HCT116 (cell line): ENCODE data around the gene ANTKMT. TPM values are rescaled to one million over a fixed set of nuclear protein-coding genes. Genes with fewer than 3 reads are reported as not detected.

Experiments
- ATAC-seq: fragments of 200-7000 bp; cut with Tn5 transposase; 2 replicates; pipeline ENCODE4 v1.9.1; 2020; ENCODE audit warnings: mild to moderate bottlenecking, moderate library complexity
- BruUV-seq: library from RNA; stranded (reverse); fragments of 400-500 nt; replicated peaks from 2 replicates; lab custom pipeline; 2021; lab: Mats Ljungman, UMichigan
- CTCF ChIA-PET: fragments of 300-600 bp; sonication (Branson Sonifier 250); formaldehyde crosslinking; loops from one replicate; lab custom pipeline; 2021; ENCODE audit warnings: antibody characterized with exemption; lab: Charles Lee
- POLR2A ChIA-PET: fragments of 300-600, 350-600 bp; sonication (Branson Sonifier 250); formaldehyde crosslinking; loops from one replicate; lab custom pipeline; 2021; ENCODE audit warnings: antibody characterized with exemption; lab: Charles Lee
- RAD21 ChIA-PET, 2 experiments: fragments of 300-600 bp; sonication (Branson Sonifier 250); formaldehyde crosslinking; loops; one replicate each; lab custom pipeline; 2023; ENCODE audit warnings: low total read pairs in 2 of 2; ENCODE audit not compliant: uncharacterized antibody in 2 of 2, unreplicated experiment in 2 of 2, low non-redundant PET in 1 of 2; lab: Charles Lee
- DNase-seq: peaks from one replicate; pipeline ENCODE4 v3.0.0-alpha.2; 2010; ENCODE audit warnings: low read depth, low spot score
- H2AFZ ChIP-seq: fragments of 200-600 bp; shearing (Covaris generic), sonication (generic); 2 replicates; pipeline ENCODE4 v1.6.1; 2017; ENCODE audit warnings: low read depth, mixed run types, mixed read lengths, antibody characterized with exemption, low read length; ENCODE audit not compliant: poor library complexity, severe bottlenecking
- H3K27ac ChIP-seq: 2 replicates; pipeline ENCODE4 v1.5.1; 2012; ENCODE audit warnings: low read depth, low read length
- H3K27me3 ChIP-seq: fragments of 200-600 bp; sonication (generic); 2 replicates; pipeline ENCODE4 v1.6.1; 2016; ENCODE audit warnings: mixed run types, low read length, mixed read lengths; ENCODE audit not compliant: insufficient read depth
- H3K36me3 ChIP-seq, 2 experiments: fragments of 200-500 bp in 1 of 2; fragments of 200-600 bp in 1 of 2; sonication (Bioruptor generic) in 1 of 2; sonication (generic) in 1 of 2; 2 replicates each; pipeline versions ENCODE4 v1.5.1 to v1.6.1; 2014 to 2016; ENCODE audit warnings: low read length in 2 of 2, inconsistent platforms in 1 of 2, mixed read lengths in 1 of 2, mixed run types in 1 of 2; ENCODE audit not compliant: insufficient read depth in 2 of 2, control insufficient read depth in 1 of 2
- H3K4me1 ChIP-seq, 2 experiments: fragments of 200-600 bp in 1 of 2; sonication (generic) in 1 of 2; 2 replicates each; pipeline versions ENCODE4 v1.5.1 to v1.6.1; 2012 to 2017; ENCODE audit warnings: low read length in 2 of 2, inconsistent platforms in 1 of 2, mild to moderate bottlenecking in 1 of 2, mixed read lengths in 1 of 2, mixed run types in 1 of 2, moderate library complexity in 1 of 2; ENCODE audit not compliant: insufficient read depth in 2 of 2, control insufficient read depth in 1 of 2
- H3K4me2 ChIP-seq: fragments of 200-600 bp; sonication (generic); 2 replicates; pipeline ENCODE4 v1.6.1; 2017; ENCODE audit warnings: mixed run types, low read length, mixed read lengths
- H3K4me3 ChIP-seq, 2 experiments: fragments of 200-600 bp in 1 of 2; sonication (generic) in 1 of 2; replicated peaks in 1 of 2; 2 replicates each; pipeline ENCODE4 v1.5.1; 2011 to 2016; ENCODE audit warnings: low read length in 2 of 2, control low read depth in 1 of 2, low read depth in 1 of 2, mild to moderate bottlenecking in 1 of 2, mixed read lengths in 1 of 2, mixed run types in 1 of 2
- H3K79me2 ChIP-seq: fragments of 200-600 bp; sonication (generic); 2 replicates; pipeline ENCODE4 v1.6.1; 2017; ENCODE audit warnings: mild to moderate bottlenecking, mixed run types, low read length, moderate library complexity, mixed read lengths; ENCODE audit not compliant: insufficient read depth
- H3K9ac ChIP-seq: fragments of 200-600 bp; sonication (generic); 2 replicates; pipeline ENCODE4 v1.6.1; 2016; ENCODE audit warnings: low read length, mixed read lengths
- H3K9me2 ChIP-seq: fragments of 200-600 bp; sonication (generic), shearing (Covaris generic); 2 replicates; pipeline ENCODE4 v1.6.1; 2017; ENCODE audit warnings: mixed run types, mild to moderate bottlenecking, moderate library complexity; ENCODE audit not compliant: insufficient read depth
- H3K9me3 ChIP-seq, 2 experiments: fragments of 200-500 bp in 1 of 2; fragments of 200-600 bp in 1 of 2; sonication (Bioruptor generic) in 1 of 2; sonication (generic) in 1 of 2; 2 replicates each; pipeline ENCODE4 v1.6.1; 2014 to 2017; ENCODE audit warnings: low read length in 2 of 2, mixed read lengths in 2 of 2, inconsistent platforms in 1 of 2, low read depth in 1 of 2, mild to moderate bottlenecking in 1 of 2, mixed run types in 1 of 2, moderate library complexity in 1 of 2; ENCODE audit not compliant: control insufficient read depth in 1 of 2, insufficient read depth in 1 of 2
- H4K20me1 ChIP-seq: fragments of 200-600 bp; sonication (generic), shearing (Covaris generic); 2 replicates; pipeline ENCODE4 v1.6.1; 2017; ENCODE audit warnings: mixed run types, mild to moderate bottlenecking, moderate library complexity; ENCODE audit not compliant: insufficient read depth
- ELF1 ChIP-seq: IDR thresholded peaks from 2 replicates; pipeline ENCODE4 v1.6.1; 2012; ENCODE audit warnings: low read depth, borderline replicate concordance
- EZH2 ChIP-seq: fragments of 200-600 bp; sonication (generic); IDR thresholded peaks from 2 replicates; pipeline ENCODE4 v1.6.1; 2017; ENCODE audit warnings: antibody characterized with exemption, mixed run types
- FOSL1 ChIP-seq: IDR thresholded peaks from 2 replicates; pipeline ENCODE4 v1.6.1; 2012; ENCODE audit warnings: low read depth
- JUND ChIP-seq: IDR thresholded peaks from 2 replicates; pipeline ENCODE4 v1.6.1; 2012
- POLR2A ChIP-seq: IDR thresholded peaks from 2 replicates; pipeline ENCODE4 v1.7.0; 2011; ENCODE audit warnings: borderline replicate concordance; ENCODE audit not compliant: insufficient read depth, insufficient read length; ENCODE audit errors: extremely low read depth
- SIN3A ChIP-seq: IDR thresholded peaks from 2 replicates; pipeline ENCODE4 v1.6.1; 2012; ENCODE audit warnings: low read depth
- SRF ChIP-seq: IDR thresholded peaks from 2 replicates; pipeline ENCODE4 v1.6.1; 2012; ENCODE audit warnings: low read depth
- YY1 ChIP-seq: IDR thresholded peaks from 2 replicates; pipeline ENCODE4 v1.6.1; 2011; ENCODE audit warnings: low read length, low read depth, moderate library complexity, mild to moderate bottlenecking; ENCODE audit not compliant: insufficient replicate concordance; ENCODE audit errors: extremely low read depth
- ZFX ChIP-seq: fragments of 450-650 bp; IDR thresholded peaks from 2 replicates; pipeline ENCODE4 v1.6.1; 2017
- ZNF274 ChIP-seq: fragments of 200-500 bp; sonication (Bioruptor generic); IDR thresholded peaks from 2 replicates; pipeline ENCODE4 v1.6.1; 2014; ENCODE audit warnings: mild to moderate bottlenecking, low read depth, low read length, inconsistent platforms
- intact Hi-C: fragments of 100-400 bp; cut with micrococcal nuclease; formaldehyde crosslinking; loops from 2 replicates; pipeline ENCODE4 v1.10.0; 2022
- total RNA-seq: library from RNA; stranded (reverse); gene quantifications from one replicate; pipeline ENCODE4 v1.2.1, GENCODE V29; 2021; ENCODE audit not compliant: unreplicated experiment
- TF ChIP-seq, protein P1 (sequence below): IDR thresholded peaks from 2 replicates; pipeline ENCODE4 v1.6.1; 2012; ENCODE audit warnings: low read depth
- TF ChIP-seq, protein P2 (sequence below): IDR thresholded peaks from 2 replicates; pipeline ENCODE4 v1.6.1; 2012
- TF ChIP-seq, protein P3 (sequence below), 3 experiments: fragments of 200-600 bp in 1 of 3; sonication (generic) in 1 of 3; IDR thresholded peaks in 2 of 3; conservative IDR thresholded peaks in 1 of 3; 2 replicates each; pipeline ENCODE4 v1.5.1; 2012 to 2017; ENCODE audit warnings: low read depth in 2 of 3, low read length in 2 of 3, antibody characterized with exemption in 1 of 3, borderline replicate concordance in 1 of 3, control low read depth in 1 of 3, mild to moderate bottlenecking in 1 of 3, mixed read lengths in 1 of 3, mixed run types in 1 of 3, moderate library complexity in 1 of 3; ENCODE audit not compliant: insufficient read depth in 1 of 3

Gene ANTKMT
- total RNA-seq, 1 experiment from 2014 or later = 65.4 TPM

DNA sequence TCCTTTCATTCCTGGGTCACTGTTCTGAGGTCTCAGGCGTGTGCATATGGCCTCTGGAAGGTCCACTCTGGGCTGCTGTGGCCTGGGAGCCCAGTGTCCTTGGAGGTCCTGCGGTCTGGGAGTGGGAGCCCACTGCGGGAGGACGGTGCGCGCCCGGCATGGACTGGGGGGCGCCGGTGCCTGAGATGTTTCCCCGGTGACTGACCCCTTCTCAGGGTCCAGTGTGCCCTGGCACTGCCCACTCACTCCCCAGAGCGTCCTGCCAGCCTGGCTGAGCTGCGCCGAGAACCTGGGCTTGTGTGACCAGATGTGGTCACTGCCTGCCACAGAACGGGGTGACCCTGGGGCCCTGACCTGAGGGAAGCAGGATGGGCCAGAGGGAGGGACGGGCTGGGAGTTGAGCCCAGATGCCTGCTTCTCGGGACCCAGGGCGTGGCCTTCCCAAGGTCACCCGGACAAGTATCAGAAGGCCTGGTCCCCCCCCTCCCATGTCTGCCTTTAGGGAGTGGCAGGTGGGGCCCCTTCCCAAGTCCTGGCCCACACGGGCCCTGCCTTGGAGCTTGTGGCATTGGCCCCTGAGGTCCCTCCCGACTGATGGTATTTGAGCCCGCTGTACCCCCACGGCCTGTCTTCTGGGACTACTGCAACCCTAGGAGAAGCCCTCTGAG lies 46.6 kb upstream of the ANTKMT start:
- no peaks in the 10 kb centered on the region for H4K20me1 ChIP-seq
- RAD21 ChIA-PET = no interaction called here
- H3K9ac ChIP-seq = no peak overlapping the region
- ATAC-seq (no peak), DNase-seq (no peak)
- H3K4me2 ChIP-seq = no peak overlapping the region
- POLR2A ChIA-PET = no interaction called here
- TF ChIP-seq ELF1 = no peak
- TF ChIP-seq, protein P1, sequence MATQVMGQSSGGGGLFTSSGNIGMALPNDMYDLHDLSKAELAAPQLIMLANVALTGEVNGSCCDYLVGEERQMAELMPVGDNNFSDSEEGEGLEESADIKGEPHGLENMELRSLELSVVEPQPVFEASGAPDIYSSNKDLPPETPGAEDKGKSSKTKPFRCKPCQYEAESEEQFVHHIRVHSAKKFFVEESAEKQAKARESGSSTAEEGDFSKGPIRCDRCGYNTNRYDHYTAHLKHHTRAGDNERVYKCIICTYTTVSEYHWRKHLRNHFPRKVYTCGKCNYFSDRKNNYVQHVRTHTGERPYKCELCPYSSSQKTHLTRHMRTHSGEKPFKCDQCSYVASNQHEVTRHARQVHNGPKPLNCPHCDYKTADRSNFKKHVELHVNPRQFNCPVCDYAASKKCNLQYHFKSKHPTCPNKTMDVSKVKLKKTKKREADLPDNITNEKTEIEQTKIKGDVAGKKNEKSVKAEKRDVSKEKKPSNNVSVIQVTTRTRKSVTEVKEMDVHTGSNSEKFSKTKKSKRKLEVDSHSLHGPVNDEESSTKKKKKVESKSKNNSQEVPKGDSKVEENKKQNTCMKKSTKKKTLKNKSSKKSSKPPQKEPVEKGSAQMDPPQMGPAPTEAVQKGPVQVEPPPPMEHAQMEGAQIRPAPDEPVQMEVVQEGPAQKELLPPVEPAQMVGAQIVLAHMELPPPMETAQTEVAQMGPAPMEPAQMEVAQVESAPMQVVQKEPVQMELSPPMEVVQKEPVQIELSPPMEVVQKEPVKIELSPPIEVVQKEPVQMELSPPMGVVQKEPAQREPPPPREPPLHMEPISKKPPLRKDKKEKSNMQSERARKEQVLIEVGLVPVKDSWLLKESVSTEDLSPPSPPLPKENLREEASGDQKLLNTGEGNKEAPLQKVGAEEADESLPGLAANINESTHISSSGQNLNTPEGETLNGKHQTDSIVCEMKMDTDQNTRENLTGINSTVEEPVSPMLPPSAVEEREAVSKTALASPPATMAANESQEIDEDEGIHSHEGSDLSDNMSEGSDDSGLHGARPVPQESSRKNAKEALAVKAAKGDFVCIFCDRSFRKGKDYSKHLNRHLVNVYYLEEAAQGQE = no peak
- TF ChIP-seq JUND = no peak
- no peak for TF ChIP-seq EZH2
- no peak for TF ChIP-seq YY1
- TF ChIP-seq, protein P2, sequence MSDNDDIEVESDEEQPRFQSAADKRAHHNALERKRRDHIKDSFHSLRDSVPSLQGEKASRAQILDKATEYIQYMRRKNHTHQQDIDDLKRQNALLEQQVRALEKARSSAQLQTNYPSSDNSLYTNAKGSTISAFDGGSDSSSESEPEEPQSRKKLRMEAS = no peak
- TF ChIP-seq ZNF274 = no peak
- TF ChIP-seq FOSL1 = no peak
- TF ChIP-seq, protein P3, sequence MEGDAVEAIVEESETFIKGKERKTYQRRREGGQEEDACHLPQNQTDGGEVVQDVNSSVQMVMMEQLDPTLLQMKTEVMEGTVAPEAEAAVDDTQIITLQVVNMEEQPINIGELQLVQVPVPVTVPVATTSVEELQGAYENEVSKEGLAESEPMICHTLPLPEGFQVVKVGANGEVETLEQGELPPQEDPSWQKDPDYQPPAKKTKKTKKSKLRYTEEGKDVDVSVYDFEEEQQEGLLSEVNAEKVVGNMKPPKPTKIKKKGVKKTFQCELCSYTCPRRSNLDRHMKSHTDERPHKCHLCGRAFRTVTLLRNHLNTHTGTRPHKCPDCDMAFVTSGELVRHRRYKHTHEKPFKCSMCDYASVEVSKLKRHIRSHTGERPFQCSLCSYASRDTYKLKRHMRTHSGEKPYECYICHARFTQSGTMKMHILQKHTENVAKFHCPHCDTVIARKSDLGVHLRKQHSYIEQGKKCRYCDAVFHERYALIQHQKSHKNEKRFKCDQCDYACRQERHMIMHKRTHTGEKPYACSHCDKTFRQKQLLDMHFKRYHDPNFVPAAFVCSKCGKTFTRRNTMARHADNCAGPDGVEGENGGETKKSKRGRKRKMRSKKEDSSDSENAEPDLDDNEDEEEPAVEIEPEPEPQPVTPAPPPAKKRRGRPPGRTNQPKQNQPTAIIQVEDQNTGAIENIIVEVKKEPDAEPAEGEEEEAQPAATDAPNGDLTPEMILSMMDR (IDR thresholded peaks at IDR 0.05 in 2 of 3, conservative IDR thresholded peaks at IDR 0.05 in 1 of 3; ENCODE audit: borderline replicate concordance in 1 of 3, insufficient read depth in 1 of 3, low read depth in 2 of 3, low read length in 2 of 3) = no peak
- TF ChIP-seq ZFX = no peak
- TF ChIP-seq POLR2A = no peak
- no peak for TF ChIP-seq SIN3A
- no peak for TF ChIP-seq SRF
- no peaks in the 10 kb centered on the region for H3K27me3 ChIP-seq
- no peaks in the 10 kb centered on the region for H3K9me3 ChIP-seq
- intact Hi-C loops = no loop called here
- peaks cover 0 to 4% of the 10 kb centered on the region in 2 experiments; a peak in 1 of 4 replicates for H3K36me3 ChIP-seq
- H3K27ac ChIP-seq = no peak overlapping the region
- peaks cover 0 to 6% of the 10 kb centered on the region in 2 experiments; a peak in 1 of 4 replicates for H3K4me1 ChIP-seq
- no peak overlapping the region for H3K4me3 ChIP-seq
- BruUV-seq = no TSS peak
- no peak overlapping the region for H2AFZ ChIP-seq
- CTCF ChIA-PET = no interaction called here
- H3K79me2 ChIP-seq = peaks cover 12% of the 10 kb centered on the region
- H3K9me2 ChIP-seq = no peaks in the 10 kb centered on the region
